MCF 10A (cell line): Measurements from ENCODE around the gene LHFPL3. TPM values are rescaled to one million over a fixed set of nuclear protein-coding genes. Genes with fewer than 3 reads are reported as not detected.
"Not testable (repeated sequence)": the region's sequence is repeated elsewhere in the genome, so short reads cannot be mapped to it uniquely, and the experiment has no call there.

ENCODE experiments used
- BruUV-seq: library from RNA; stranded (reverse); fragments of 400-500 nt; replicated peaks from 2 replicates; lab custom pipeline; 2021; lab: Mats Ljungman, UMichigan
- CTCF ChIA-PET: fragments of 300-600 bp; sonication (Branson Sonifier 250); formaldehyde crosslinking; extraction: SDS; loops from one replicate; lab custom pipeline; 2021; ENCODE audit warnings: antibody characterized with exemption, inconsistent platforms; lab: Yijun Ruan, JAX
- POLR2A ChIA-PET: fragments of 300-600, 350-650 bp; sonication (Branson Sonifier 250); formaldehyde crosslinking; extraction: SDS; loops from one replicate; lab custom pipeline; 2020; ENCODE audit warnings: antibody characterized with exemption, inconsistent platforms; lab: Yijun Ruan, JAX
- DNase-seq: peaks from one replicate; pipeline ENCODE4 v3.0.0-alpha.2; 2018; ENCODE audit not compliant: unreplicated experiment
- H3K27ac Mint-ChIP-seq: one replicate; pipeline ENCODE4 v1.8.0; 2022; ENCODE audit warnings: mild to moderate bottlenecking, low read depth, mixed read lengths; ENCODE audit not compliant: unreplicated experiment
- H3K27me3 Mint-ChIP-seq: one replicate; pipeline ENCODE4 v1.8.0; 2022; ENCODE audit warnings: mixed read lengths; ENCODE audit not compliant: insufficient read depth, unreplicated experiment
- H3K36me3 Mint-ChIP-seq: one replicate; pipeline ENCODE4 v1.8.0; 2022; ENCODE audit warnings: mild to moderate bottlenecking, moderate library complexity, mixed read lengths; ENCODE audit not compliant: insufficient read depth, unreplicated experiment
- H3K4me1 Mint-ChIP-seq: one replicate; pipeline ENCODE4 v1.8.0; 2022; ENCODE audit warnings: mixed read lengths; ENCODE audit not compliant: insufficient read depth, unreplicated experiment
- H3K4me3 Mint-ChIP-seq: one replicate; pipeline ENCODE4 v1.8.0; 2022; ENCODE audit warnings: mild to moderate bottlenecking, moderate library complexity, mixed read lengths; ENCODE audit not compliant: unreplicated experiment
- H3K9me3 Mint-ChIP-seq: one replicate; pipeline ENCODE4 v1.8.0; 2022; ENCODE audit warnings: mixed read lengths; ENCODE audit not compliant: unreplicated experiment
- CTCF ChIP-seq: fragments of 200-600 bp; IDR thresholded peaks from one replicate; pipeline ENCODE4 v1.8.0; 2022; ENCODE audit warnings: antibody characterized with exemption, mild to moderate bottlenecking; ENCODE audit not compliant: unreplicated experiment
- intact Hi-C: fragments of 100-400 bp; cut with micrococcal nuclease; formaldehyde crosslinking; loops from 2 replicates; pipeline ENCODE4 v1.14.1; 2022
- total RNA-seq: library from RNA; stranded (reverse); gene quantifications from 2 replicates; pipeline ENCODE4 v1.2.3, GENCODE V29; 2022

The LHFPL3 gene
- total RNA-seq, 1 experiment from 2014 or later: not detected

GRCh38 chr7:104694710-104695109 lies 366.3 kb downstream of the LHFPL3 start:
- intact Hi-C loops: no loop called here
- ChIA-PET POLR2A (no interaction called here), CTCF (no interaction called here)
- peaks cover 10% of the 10 kb centered on the region for H3K27me3 Mint-ChIP-seq
- no peak for DNase-seq
- TF ChIP-seq CTCF: no peak
- no peaks in the 10 kb centered on the region for H3K9me3 Mint-ChIP-seq
- H3K27ac Mint-ChIP-seq: no peak overlapping the region
- no TSS peak for BruUV-seq
- no peak overlapping the region for H3K4me3 Mint-ChIP-seq
- no peaks in the 10 kb centered on the region for H3K36me3 Mint-ChIP-seq
- no peaks in the 10 kb centered on the region for H3K4me1 Mint-ChIP-seq

- Mint-ChIP-seq H3K27ac (no peak overlapping the region), H3K9me3 (no peaks in the 10 kb centered on the region), H3K4me1 (no peaks in the 10 kb centered on the region), H3K36me3 (no peaks in the 10 kb centered on the region), H3K4me3 (no peak overlapping the region), H3K27me3 (peaks cover 18% of the 10 kb centered on the region)
- intact Hi-C loops: no loop called here
- CTCF ChIA-PET: interaction anchor here (0.7 kb wide), 1 partner anchor 152 kb away, joined by 3 read pairs; no protein-coding TSS in a partner anchor
- no peak for DNase-seq
- no TSS peak for BruUV-seq
- POLR2A ChIA-PET: interaction anchor here (0.5 to 0.6 kb wide), 2 partner anchors 9 to 75 kb away, joined by 3 read pairs; no protein-coding TSS in a partner anchor
- no peak for TF ChIP-seq CTCF
Observed at GRCh38 chr7:104695563-104695962, 367.2 kb downstream of the LHFPL3 start.

- Mint-ChIP-seq H3K9me3 (no peaks in the 10 kb centered on the region), H3K27ac (no peak overlapping the region), H3K4me3 (no peak overlapping the region), H3K36me3 (no peaks in the 10 kb centered on the region), H3K27me3 (peaks cover 48% of the 10 kb centered on the region), H3K4me1 (no peaks in the 10 kb centered on the region)
- no peak for DNase-seq
- ChIA-PET CTCF (no interaction called here), POLR2A (no interaction called here)
- BruUV-seq: no TSS peak
- TF ChIP-seq CTCF: no peak
- intact Hi-C loops: no loop called here
Observed at GRCh38 chr7:104700336-104700735, 371.9 kb downstream of the LHFPL3 start.

- CTCF ChIA-PET: interaction anchor here (0.6 kb wide), 1 partner anchor 532 kb away, joined by 5 read pairs; no protein-coding TSS in a partner anchor
- BruUV-seq: not testable (repeated sequence)
Observed at GRCh38 chr7:104721027-104721426, 392.6 kb downstream of the LHFPL3 start.

GRCh38 chr7:104723001-104723400 lies 394.6 kb downstream of the LHFPL3 start:
- DNase-seq: no peak
- Mint-ChIP-seq H3K4me3 (no peak overlapping the region), H3K27me3 (no peaks in the 10 kb centered on the region), H3K36me3 (no peaks in the 10 kb centered on the region), H3K27ac (no peak overlapping the region), H3K9me3 (no peaks in the 10 kb centered on the region), H3K4me1 (no peaks in the 10 kb centered on the region)
- no peak for TF ChIP-seq CTCF
- no TSS peak for BruUV-seq
- CTCF ChIA-PET: interaction anchor here (1.2 kb wide), 1 partner anchor 11 kb away, joined by 3 read pairs; no protein-coding TSS in a partner anchor
- intact Hi-C loops: no loop called here
- POLR2A ChIA-PET: no interaction called here

More at GRCh38 chr7:104721027-104721426, 392.6 kb downstream of the LHFPL3 start:
- H3K9me3 Mint-ChIP-seq, H3K4me3 Mint-ChIP-seq, H3K4me1 Mint-ChIP-seq, intact Hi-C loops, H3K27me3 Mint-ChIP-seq, H3K36me3 Mint-ChIP-seq, DNase-seq, H3K27ac Mint-ChIP-seq, POLR2A ChIA-PET: not testable (repeated sequence)
